ENCODE measurements around the gene ABCC1.

DNA sequence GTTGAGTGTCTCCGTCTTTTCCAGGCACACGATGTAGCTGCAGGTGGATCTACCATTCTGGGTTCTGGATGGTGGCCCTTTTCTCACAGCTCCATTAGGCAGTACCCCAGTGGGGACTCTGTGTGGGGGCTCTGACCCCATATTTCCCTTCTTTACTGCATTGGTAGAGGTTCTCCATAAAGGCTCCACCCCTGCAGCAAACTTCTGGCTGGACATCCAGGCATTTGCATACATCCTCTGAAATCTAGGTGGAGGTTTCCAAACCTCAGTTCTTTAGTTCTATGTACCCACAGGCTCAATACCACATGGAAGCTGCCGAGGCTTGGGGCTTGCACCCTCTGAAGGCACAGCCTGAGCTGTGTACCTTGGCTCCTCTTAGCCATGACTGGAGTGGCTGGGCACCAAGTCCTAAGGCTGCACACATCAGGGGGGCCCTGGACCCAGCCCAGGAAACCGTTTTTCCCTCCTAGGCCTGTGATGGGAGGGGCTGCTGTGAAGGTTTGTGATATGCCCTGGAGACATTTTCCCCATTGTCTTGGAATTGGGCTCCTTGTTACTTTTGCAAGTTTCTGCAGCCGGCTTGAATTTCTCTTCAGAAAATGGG, 14.0 kb downstream of the ABCC1 start:
- TF ChIP-seq, protein P1, sequence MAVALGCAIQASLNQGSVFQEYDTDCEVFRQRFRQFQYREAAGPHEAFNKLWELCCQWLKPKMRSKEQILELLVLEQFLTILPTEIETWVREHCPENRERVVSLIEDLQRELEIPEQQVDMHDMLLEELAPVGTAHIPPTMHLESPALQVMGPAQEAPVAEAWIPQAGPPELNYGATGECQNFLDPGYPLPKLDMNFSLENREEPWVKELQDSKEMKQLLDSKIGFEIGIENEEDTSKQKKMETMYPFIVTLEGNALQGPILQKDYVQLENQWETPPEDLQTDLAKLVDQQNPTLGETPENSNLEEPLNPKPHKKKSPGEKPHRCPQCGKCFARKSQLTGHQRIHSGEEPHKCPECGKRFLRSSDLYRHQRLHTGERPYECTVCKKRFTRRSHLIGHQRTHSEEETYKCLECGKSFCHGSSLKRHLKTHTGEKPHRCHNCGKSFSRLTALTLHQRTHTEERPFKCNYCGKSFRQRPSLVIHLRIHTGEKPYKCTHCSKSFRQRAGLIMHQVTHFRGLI (tag by site-specific recombination; IDR thresholded peaks at IDR 0.05): no peak
- TF ChIP-seq ZBTB21 (tag by site-specific recombination; IDR thresholded peaks at IDR 0.05) (no peak), KLF10 (tag by site-specific recombination; IDR thresholded peaks at IDR 0.05) (no peak), ZNF274 (IDR thresholded peaks at IDR 0.05; ENCODE audit: low read length) (no peak), ZNF274 (tag by site-specific recombination; IDR thresholded peaks at IDR 0.05; ENCODE audit: borderline replicate concordance) (no peak), ZNF146 (tag by site-specific recombination; IDR thresholded peaks at IDR 0.05) (no peak), ZNF529 (tag by site-specific recombination; IDR thresholded peaks at IDR 0.05; ENCODE audit: insufficient replicate concordance) (no peak), ZNF76 (tag by site-specific recombination; IDR thresholded peaks at IDR 0.05; ENCODE audit: borderline replicate concordance, low read depth) (no peak), ZNF221 (tag by site-specific recombination; IDR thresholded peaks at IDR 0.05; ENCODE audit: borderline replicate concordance) (no peak), ZSCAN16 (tag by site-specific recombination; IDR thresholded peaks at IDR 0.05) (no peak), BCL11A (tag by site-specific recombination; IDR thresholded peaks at IDR 0.05; ENCODE audit: low read depth) (no peak), ZNF530 (tag by site-specific recombination; IDR thresholded peaks at IDR 0.05; ENCODE audit: low read depth) (no peak)
- TF ChIP-seq, protein P2, sequence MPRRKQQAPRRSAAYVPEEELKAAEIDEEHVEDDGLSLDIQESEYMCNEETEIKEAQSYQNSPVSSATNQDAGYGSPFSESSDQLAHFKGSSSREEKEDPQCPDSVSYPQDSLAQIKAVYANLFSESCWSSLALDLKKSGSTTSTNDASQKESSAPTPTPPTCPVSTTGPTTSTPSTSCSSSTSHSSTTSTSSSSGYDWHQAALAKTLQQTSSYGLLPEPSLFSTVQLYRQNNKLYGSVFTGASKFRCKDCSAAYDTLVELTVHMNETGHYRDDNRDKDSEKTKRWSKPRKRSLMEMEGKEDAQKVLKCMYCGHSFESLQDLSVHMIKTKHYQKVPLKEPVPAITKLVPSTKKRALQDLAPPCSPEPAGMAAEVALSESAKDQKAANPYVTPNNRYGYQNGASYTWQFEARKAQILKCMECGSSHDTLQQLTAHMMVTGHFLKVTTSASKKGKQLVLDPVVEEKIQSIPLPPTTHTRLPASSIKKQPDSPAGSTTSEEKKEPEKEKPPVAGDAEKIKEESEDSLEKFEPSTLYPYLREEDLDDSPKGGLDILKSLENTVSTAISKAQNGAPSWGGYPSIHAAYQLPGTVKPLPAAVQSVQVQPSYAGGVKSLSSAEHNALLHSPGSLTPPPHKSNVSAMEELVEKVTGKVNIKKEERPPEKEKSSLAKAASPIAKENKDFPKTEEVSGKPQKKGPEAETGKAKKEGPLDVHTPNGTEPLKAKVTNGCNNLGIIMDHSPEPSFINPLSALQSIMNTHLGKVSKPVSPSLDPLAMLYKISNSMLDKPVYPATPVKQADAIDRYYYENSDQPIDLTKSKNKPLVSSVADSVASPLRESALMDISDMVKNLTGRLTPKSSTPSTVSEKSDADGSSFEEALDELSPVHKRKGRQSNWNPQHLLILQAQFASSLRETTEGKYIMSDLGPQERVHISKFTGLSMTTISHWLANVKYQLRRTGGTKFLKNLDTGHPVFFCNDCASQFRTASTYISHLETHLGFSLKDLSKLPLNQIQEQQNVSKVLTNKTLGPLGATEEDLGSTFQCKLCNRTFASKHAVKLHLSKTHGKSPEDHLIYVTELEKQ (tag by site-specific recombination; IDR thresholded peaks at IDR 0.05; ENCODE audit: borderline replicate concordance): no peak
- TF ChIP-seq, protein P3, sequence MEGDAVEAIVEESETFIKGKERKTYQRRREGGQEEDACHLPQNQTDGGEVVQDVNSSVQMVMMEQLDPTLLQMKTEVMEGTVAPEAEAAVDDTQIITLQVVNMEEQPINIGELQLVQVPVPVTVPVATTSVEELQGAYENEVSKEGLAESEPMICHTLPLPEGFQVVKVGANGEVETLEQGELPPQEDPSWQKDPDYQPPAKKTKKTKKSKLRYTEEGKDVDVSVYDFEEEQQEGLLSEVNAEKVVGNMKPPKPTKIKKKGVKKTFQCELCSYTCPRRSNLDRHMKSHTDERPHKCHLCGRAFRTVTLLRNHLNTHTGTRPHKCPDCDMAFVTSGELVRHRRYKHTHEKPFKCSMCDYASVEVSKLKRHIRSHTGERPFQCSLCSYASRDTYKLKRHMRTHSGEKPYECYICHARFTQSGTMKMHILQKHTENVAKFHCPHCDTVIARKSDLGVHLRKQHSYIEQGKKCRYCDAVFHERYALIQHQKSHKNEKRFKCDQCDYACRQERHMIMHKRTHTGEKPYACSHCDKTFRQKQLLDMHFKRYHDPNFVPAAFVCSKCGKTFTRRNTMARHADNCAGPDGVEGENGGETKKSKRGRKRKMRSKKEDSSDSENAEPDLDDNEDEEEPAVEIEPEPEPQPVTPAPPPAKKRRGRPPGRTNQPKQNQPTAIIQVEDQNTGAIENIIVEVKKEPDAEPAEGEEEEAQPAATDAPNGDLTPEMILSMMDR (tag by site-specific recombination; IDR thresholded peaks at IDR 0.05): no peak
- TF ChIP-seq, protein P4, sequence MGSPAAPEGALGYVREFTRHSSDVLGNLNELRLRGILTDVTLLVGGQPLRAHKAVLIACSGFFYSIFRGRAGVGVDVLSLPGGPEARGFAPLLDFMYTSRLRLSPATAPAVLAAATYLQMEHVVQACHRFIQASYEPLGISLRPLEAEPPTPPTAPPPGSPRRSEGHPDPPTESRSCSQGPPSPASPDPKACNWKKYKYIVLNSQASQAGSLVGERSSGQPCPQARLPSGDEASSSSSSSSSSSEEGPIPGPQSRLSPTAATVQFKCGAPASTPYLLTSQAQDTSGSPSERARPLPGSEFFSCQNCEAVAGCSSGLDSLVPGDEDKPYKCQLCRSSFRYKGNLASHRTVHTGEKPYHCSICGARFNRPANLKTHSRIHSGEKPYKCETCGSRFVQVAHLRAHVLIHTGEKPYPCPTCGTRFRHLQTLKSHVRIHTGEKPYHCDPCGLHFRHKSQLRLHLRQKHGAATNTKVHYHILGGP (tag by site-specific recombination; IDR thresholded peaks at IDR 0.05): no peak
